MM.1S (cell line): Measurements from ENCODE around the gene BRINP2.

Experiments used
- CTCF ChIP-seq: fragments of 300-600 bp; sonication (generic); IDR thresholded peaks from 2 replicates; pipeline ENCODE4 v1.5.1; 2016; ENCODE audit warnings: antibody characterized with exemption, low read length, mixed read lengths
- EZH2 ChIP-seq: fragments of 300-600 bp; sonication (generic); optimal IDR thresholded peaks from 2 replicates; pipeline ENCODE3; 2017; ENCODE audit warnings: low read depth, mild to moderate bottlenecking, antibody characterized with exemption, low read length, mixed read lengths
- EZH2phosphoT487 ChIP-seq: fragments of 300-600 bp; sonication (generic); IDR thresholded peaks from 2 replicates; pipeline ENCODE4 v1.6.1; 2018; ENCODE audit warnings: antibody characterized with exemption, low read length

GRCh38 chr1:177133977-177134538 lies 36.7 kb upstream of the BRINP2 start:
- no peak for TF ChIP-seq CTCF
- no peak for TF ChIP-seq EZH2phosphoT487
- no peak for TF ChIP-seq EZH2
